Ureter (tissue), 1 donor: ENCODE measurements around the gene KLHL22. TPM values are rescaled to one million over a fixed set of nuclear protein-coding genes. Genes with fewer than 3 reads are reported as not detected.
"Not testable (repeated sequence)": the region's sequence is repeated elsewhere in the genome, so short reads cannot be mapped to it uniquely, and the experiment has no call there.

Experiments
- DNase-seq: peaks from one replicate; pipeline ENCODE4 v3.0.0-alpha.2; 2020; ENCODE audit warnings: low spot score
- total RNA-seq: library from RNA; stranded (reverse); gene quantifications from one replicate; pipeline ENCODE4 v1.2.4, GENCODE V29; 2023
- donor health status: DM: yes; HTN: yes; CAD: no.

The KLHL22 gene
- total RNA-seq, 1 donor from 2014 or later: 26.2 TPM

DNA sequence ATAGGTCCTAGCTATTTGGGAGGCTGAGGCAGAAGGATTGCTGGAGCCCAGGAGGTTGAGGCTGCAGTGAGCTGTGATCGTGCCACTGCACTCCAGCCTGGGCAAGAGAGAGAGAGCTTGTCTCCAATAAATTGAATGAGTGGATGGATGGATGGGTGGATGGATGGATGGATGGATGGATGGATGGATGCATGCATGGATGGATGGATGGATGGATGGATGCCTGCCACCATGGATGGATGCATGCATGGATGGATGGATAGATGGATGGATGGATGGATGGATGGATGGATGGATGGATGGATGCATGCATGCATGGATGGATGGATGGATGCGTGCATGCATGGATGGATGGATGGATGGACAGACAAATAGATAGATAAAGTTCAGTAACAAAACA lies 25.1 kb downstream of the KLHL22 start:
- not testable (repeated sequence) for DNase-seq

DNA sequence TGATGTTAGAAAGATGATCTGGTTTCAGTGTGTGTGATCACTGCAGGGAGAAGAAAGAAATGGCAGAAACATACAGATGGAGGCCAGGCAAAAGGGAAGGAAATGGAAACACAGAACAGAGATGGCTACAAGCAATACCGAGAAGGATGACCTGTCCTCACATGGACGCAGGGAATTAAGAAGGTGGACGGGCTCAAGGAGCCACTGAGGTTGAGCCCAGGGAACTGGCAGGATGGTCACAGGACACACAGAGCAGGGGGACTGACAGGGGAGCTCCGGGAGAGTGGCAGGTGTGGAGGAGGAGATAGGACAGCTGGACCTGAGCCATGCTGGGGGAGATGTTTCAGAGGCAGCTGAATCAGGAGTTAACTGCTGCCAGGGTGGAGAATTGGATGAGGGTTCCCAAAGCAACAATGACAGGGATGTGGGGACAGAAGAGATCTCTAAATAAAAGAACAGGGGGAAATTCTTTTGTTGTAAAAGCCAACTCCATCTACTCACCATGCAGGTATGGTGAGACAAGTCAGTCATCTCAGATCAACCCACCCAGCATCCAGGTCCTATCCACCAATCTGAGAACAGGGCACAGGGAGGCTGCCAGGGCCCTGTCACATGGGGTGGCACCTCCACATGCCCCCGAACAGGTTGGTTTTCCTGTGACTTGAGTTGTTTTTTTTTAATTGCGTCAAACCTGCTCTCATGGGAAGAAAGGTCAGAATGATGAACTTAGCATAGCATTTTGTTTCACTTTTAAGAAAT lies 26.3 kb downstream of the KLHL22 start:
- DNase-seq: no peak

GRCh38 chr22:20466659-20467379 lies 28.8 kb downstream of the KLHL22 start:
- no peak for DNase-seq

- no peak for DNase-seq
Measured at GRCh38 chr22:20465759-20466077, 29.9 kb downstream of the KLHL22 start.

DNA sequence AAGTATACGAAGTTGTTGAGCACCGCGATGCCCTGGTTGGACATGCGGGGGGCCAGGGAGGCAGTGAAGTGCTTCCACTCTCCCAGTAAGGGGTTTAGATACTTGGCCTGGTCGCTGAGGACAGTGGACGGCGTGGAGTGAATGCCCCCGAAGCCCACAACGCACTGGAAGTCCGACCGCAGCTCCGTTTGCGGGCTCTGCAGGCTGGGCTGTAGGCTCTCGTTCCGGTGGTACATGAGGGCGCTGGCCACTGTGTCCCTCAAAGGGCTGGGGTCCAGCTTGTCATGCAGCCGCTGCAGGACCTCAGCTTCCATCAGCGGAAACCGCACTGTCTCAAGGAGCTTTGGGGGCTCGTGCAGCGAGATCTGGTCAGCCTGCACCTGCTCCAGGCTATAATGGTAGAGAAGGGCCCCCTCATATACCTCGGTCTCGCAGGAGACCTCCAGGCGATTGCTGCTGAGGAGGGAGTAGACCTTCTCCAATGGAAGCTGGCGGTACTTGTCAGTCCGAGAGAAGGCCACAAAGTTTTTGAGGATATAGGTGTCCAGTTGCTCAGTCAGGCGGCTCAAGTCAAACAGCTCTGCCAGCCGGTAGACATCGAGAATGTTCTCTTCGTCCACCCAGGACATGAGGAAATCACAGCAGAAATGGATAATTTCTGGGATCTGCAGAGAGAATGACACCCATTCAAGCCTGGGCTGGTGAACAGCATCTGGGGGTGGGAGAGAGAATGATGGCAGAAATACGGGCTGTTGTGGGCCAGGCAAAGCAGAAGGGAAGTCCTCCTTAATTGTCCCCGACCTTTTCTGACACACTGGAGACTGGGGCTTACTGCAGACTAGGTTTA lies 30.5 kb downstream of the KLHL22 start:
- no peak for DNase-seq

GRCh38 chr22:20464096-20464614 lies 31.4 kb downstream of the KLHL22 start:
- DNase-seq: no peak

DNA sequence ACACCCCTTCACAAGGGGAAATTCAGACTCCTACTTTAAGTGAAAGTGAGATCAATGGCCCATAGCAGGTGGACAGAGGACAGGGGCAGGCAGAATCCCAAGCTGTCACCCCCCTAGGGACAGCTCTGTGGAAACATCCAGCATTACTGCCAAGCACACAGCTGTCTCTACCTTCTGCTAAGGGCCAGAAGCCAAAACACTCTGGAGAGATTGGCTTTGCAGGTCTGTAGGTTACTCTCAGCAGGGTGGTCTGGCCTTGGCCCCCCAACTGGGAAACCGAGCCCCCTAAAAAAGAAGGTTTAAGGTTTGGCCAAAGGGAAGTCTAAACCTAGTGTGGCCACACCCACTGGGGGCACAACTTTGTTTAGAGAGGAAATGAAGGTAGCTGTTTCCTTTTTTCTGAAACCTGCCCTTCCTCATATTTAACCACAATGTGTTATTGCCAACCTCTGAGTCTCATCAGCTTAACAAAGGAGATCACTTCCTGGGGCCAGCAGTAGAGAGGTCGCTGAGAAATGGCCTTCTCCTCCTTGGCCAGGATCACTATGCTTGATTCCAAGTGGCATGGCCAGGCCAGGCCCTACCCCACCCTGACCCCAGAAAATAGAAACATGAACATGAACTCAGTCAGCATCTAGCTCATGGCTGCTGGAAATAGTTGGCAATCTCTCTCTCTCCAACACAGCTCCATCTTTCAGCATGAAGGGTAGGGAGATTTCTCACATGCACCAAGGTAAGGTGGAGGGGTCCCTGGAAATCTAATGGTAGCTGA lies 32.1 kb downstream of the KLHL22 start:
- no peak for DNase-seq

DNA sequence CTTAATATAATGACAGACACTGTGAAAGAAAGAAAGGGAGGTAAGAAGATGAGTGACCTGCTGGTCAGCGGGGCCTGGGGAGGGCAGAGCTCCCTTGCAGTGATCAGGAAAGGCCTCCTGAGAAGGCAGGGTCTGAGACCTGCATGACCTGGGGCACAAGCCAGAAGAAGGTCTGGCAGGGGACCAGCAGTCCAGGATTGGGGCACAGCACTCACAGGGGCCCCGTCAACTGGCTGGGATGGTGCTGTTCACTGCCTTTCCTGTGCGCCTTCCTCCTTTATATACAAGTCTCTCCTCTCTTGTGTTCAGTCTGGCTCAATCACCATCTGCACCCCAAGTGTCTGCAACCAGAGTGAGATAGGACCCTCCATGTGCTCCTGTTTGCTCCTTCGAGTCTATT lies 35.7 kb downstream of the KLHL22 start:
- no peak for DNase-seq

DNA sequence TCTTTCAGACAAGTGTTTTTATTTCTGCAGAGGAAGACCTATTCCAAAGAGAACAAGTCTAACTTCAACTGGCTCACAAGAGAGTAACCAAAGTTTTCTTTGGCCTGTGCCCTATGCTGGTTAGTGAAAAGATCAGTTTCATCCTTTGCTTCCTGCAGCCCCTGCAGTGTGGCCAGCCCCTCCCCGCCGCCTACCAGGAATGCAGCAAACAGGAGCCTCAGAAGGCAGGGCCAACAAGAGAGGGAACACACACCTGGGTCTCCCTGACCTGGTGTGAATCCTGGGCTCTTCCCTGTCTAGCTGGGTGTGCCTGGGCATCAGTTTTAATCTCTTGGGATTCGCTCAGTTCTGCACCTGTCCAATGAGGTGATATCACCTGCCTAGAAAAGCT lies 36.4 kb downstream of the KLHL22 start:
- DNase-seq: no peak

DNA sequence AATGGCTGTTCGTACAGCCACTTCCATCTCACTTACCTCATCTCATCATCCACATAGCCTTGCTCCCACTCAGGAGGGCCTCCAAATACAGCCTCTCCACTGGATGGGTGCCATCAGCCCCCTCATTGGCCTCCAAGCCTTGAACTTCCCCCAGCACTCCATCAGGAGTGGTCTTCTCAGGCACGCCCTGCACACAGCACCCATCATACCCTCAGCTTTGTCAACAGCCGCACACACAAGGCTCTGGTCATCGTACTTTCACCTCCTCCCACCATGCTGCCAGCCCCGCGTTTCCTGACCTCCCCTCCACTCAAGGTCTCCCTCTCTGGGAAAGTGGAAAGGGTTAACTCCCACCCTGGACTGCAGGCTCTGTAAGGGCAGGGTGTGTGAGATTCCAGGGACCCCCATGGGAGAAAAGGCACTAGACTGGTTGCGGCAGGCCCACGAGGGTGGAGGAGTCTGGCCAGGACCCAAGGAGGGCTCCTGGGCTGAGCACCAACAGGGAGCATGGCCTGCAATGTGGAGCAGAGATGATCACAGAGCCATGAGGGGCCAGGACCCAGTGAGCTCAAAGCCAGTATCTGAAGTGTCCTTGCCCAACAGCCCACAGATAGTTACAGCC lies 37.0 kb downstream of the KLHL22 start:
- DNase-seq: no peak

DNA sequence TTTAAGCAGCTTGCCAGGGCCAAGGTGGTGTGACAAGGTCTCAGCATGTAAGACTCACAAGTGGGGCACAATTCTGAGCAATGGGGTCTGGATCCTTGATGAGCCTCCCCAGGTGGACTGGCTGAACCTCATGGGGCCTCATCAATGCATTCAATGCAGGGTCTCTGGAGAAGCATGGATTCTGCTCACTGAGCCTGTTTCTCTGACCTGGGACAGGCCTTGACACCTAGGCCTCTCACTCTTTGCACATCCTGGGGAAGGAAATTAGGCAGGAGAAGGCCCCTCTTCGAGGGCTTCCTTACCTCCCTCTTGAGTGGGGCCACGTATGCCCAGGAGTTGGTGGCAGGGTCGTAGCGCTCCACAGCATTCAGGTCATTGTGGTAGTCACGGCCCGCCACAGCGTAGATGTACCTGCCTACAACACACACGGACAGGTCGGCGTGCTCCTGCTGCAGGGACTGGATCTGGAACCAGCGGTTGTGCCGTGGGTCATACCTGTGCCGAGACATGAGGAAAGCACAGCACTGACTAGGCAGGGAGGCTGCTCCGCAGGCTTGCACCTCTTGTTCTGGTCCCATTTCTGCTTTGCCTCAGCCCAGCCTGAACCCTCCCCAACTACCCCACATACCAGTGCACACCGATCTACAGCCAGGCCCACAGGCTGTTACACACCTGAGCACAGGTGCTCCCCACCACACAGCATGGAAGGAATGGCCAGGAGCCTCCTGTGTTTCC lies 37.9 kb downstream of the KLHL22 start:
- no peak for DNase-seq

GRCh38 chr22:20456722-20457076 lies 38.9 kb downstream of the KLHL22 start:
- DNase-seq: no peak

DNA sequence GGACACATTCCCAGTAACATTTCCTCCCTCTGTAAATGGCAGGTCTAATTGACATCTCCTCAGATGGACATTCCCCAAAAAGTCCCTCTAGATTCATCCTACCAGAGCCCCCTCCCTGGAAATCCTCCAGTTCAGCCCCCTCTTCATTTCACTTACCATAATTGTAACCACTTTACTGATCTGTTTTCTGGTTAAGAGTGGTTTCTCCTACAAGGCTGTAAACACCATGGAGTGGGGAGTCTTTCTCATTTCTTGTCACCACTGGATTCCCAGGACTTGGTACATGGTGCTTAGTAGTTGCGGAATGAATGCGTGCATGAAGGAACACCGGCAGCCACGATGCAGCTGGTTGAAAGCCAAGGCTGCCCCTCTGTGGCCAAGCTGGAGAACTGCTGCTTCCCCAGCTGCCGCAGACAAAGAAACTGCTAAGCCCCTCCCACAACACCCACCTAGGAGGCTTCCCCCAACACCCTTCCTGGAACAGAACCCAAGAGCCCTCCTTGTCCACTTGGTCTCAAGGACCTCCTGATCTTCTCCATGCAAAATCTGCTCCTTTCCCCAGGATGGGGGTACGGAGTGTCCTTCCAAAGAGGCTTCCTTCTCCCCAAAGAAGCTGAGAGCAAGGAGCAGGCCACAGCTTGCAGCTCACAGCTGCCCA lies 39.4 kb downstream of the KLHL22 start:
- peak; percentile 74 for DNase-seq

DNA sequence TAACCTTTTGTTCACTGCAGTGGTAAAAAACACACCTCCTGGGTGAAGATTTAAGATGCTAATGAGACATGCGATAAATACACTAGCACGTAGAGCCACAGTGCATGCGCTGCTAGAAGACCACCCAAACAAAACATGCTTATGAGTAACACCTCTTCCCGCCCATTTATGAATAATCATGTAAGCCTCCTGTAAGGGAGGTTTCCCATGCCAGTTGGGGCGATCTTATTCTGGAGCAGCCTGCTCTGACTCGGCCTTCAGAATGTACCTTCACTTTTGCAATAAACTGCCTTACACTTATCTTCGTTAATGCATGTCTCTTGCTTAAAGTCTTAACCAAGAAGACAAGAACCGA lies 39.9 kb downstream of the KLHL22 start:
- DNase-seq: no peak

DNA sequence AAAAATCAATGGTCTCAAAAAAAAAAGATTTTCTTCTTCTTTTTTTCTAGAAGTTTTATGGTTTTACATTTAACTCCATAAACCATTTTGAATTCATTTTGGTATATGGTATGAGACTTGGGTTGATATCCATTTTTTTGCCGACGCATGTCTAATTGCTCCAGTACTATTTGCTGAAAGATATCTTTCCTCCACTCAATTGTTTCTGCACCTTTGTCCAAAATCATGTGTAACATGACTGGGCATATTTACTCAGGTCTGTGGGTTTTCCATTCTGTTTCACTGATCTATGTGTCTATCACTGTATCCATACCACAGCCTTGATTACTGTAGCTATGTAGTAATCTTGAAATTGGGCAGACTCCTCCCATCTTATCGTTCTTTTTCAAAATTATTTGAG lies 42.4 kb downstream of the KLHL22 start:
- DNase-seq: no peak

- DNase-seq: no peak
Measured at GRCh38 chr22:20451920-20452319, 43.7 kb downstream of the KLHL22 start.

DNA sequence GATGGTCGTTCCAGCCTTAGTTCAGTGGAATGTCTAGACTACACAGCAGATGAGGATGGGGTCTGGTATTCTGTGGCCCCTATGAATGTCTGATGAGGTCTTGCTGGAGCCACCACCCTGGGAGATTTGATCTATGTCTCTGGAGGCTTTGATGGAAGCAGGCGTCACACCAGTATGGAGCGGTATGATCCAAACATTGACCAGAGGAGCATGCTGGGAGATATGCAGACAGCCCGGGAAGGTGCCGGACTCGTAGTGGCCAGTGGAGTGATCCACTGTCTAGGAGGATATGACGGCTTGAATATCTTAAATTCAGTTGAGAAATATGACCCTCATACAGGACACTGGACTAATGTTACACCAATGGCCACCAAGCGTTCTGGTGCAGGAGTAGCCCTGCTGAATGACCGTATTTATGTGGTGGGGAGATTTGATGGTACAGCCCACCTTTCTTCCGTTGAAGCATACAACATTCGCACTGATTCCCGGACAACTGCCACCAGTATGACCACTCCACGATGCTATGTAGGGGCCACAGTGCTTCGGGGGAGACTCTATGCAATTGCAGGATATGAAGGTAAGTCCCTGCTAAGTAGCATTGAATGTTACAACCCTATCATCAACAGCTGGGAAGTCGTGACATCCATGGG lies 44.3 kb downstream of the KLHL22 start:
- not testable (repeated sequence) for DNase-seq

DNA sequence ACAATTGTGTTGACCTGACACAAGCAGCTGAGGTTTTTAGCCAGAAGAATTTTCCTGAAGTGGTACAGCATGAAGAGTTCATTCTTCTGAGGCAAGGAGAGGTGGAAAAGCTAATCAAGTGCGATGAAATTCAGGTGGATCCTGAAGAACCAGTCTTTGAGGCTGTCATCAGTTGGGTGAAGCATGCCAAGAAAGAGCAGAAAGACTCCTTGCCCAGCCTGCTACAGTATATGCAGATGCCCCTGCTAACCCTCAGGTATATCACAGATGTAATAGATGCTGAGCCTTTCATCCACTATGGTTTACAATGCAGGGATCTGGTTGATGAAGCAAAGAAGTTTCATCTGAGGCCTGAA lies 45.1 kb downstream of the KLHL22 start:
- no peak for DNase-seq

GRCh38 chr22:20449819-20450550 lies 45.6 kb downstream of the KLHL22 start:
- DNase-seq: no peak
